Stimulated activated CD8-positive, alpha-beta memory T cell treated with anti-CD3 and anti-CD28 coated beads, Interleukin-7, amount 100 ng/mL, for 1 hour (primary cell): ENCODE results near the gene PCDHA6.
"Not testable (repeated sequence)": the region's sequence is repeated elsewhere in the genome, so short reads cannot be mapped to it uniquely, and the experiment has no call there.

Experiments
- DNase-seq, 2 donors: peaks; one replicate each; pipeline ENCODE4 v3.0.0-alpha.2; 2020; ENCODE audit warnings: low read depth in 2 of 2

Gene PCDHA6

GRCh38 chr5:140821375-140822280 lies 6.1 kb upstream of the PCDHA6 start, which contains the start of gene PCDHA5:
Gene PCDHA5 (plus strand): TSS chr5:140821613.
- DNase-seq, result no peak

GRCh38 chr5:140822281-140822629 lies 5.5 kb upstream of the PCDHA6 start:
- DNase-seq, result no peak

- DNase-seq, result not testable (repeated sequence)
Measured at GRCh38 chr5:140822969-140823368, 4.8 kb upstream of the PCDHA6 start.

- no peak for DNase-seq
Measured at GRCh38 chr5:140823475-140823874, 4.3 kb upstream of the PCDHA6 start.

GRCh38 chr5:140828362-140828737 lies 590 bp downstream of the PCDHA6 start:
- no peak for DNase-seq

GRCh38 chr5:140829511-140830501 lies 2.0 kb downstream of the PCDHA6 start:
- DNase-seq, result not testable (repeated sequence)

GRCh38 chr5:140833993-140834392 lies 6.2 kb downstream of the PCDHA6 start, which contains the start of gene PCDHA7:
Gene PCDHA7 (plus strand): TSS chr5:140834269. CDS start chr5:140834384, 115 bp downstream.
- DNase-seq, result no peak

- DNase-seq, result not testable (repeated sequence)
Measured at GRCh38 chr5:140834439-140835008, 6.8 kb downstream of the PCDHA6 start.

- DNase-seq, result no peak
Measured at GRCh38 chr5:140835622-140836510, 8.1 kb downstream of the PCDHA6 start.

GRCh38 chr5:140840978-140841962 lies 13.5 kb downstream of the PCDHA6 start, which contains the start of gene PCDHA8:
Gene PCDHA8 (plus strand): TSS chr5:140841187. CDS start chr5:140841322, 135 bp downstream.
- no peak for DNase-seq

- no peak for DNase-seq
Measured at GRCh38 chr5:140842798-140843733, 15.3 kb downstream of the PCDHA6 start.

- DNase-seq, result not testable (repeated sequence)
Measured at GRCh38 chr5:140848139-140849102, 20.7 kb downstream of the PCDHA6 start, which contains the start of gene PCDHA9. Gene PCDHA9 (plus strand): TSS chr5:140848382. CDS start chr5:140848496, 114 bp downstream.

- DNase-seq, result not testable (repeated sequence)
Measured at GRCh38 chr5:140849831-140850634, 22.3 kb downstream of the PCDHA6 start.

GRCh38 chr5:140855772-140856674 lies 28.3 kb downstream of the PCDHA6 start, which contains the start of gene PCDHA10:
Gene PCDHA10 (plus strand): TSS chr5:140855897. CDS start chr5:140856049, 152 bp downstream.
- DNase-seq, result no peak
